ENCODE measurements around the gene PPP2R2D.
"Not testable (repeated sequence)": the region's sequence is repeated elsewhere in the genome, so short reads cannot be mapped to it uniquely, and the experiment has no call there.

The PPP2R2D gene

DNA sequence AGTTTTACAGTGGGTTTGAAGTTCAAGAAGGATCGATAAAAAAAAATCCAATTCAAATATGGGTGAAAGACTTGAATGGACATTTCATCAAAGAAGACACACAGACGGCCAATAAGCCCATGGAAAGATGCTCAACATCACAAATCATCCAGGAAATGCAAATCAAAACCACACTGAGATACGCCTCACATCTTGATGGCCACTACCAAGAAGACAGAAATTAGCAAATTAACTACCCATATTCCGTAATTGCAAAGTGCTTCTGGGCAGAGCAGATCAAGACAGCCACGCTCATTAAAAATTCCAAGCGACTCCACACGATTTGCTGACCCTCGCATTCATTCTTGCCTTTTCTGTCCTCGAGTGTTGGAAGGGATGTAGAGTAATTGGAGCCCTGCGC is 34.1 kb upstream of the PPP2R2D start:
- in situ Hi-C loops (cut with HindIII; ENCODE audit: low sequenced_read_pairs): no loop called here

DNA sequence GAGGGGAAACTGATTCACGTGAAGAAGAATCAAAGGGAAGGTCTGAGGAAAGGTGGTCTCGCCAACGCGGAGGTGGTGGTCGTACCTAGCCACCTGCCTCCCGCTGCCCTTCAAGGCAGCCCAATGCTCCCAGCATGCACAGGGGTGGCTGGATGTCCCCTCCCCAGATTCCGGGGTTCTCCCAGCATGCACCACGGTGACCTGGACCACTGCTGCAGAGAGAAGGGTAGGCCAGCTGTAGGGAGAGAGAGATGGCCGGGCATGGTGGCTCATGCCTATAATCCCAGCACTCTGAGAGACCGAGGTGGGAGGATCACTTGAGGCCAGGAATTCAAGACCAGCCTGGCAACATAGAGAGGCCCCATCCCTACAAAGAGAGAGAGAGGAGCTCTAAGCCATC is 32.4 kb upstream of the PPP2R2D start:
- in situ Hi-C loops (cut with HindIII; ENCODE audit: low sequenced_read_pairs): no loop called here

DNA sequence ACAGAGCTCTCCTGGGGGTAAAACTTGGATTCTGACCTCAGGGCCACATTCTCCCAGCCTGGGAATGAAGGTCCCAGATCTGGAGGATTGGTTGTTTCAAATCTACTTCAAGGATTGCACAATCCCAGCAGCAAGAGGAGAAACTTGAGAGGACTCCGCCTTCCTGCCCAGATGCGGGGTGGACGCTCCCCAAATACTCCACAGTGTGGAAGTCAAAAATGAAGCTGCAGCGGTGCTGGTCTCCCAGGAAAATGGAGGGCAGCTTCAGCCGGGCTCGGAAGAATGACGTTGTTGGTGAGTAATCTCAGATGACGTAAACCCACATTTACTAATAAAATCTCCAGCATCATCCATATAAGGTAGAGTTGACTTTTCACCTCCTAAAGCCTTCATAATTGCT is 31.5 kb upstream of the PPP2R2D start:
- in situ Hi-C loops (cut with HindIII; ENCODE audit: low sequenced_read_pairs): no loop called here

DNA sequence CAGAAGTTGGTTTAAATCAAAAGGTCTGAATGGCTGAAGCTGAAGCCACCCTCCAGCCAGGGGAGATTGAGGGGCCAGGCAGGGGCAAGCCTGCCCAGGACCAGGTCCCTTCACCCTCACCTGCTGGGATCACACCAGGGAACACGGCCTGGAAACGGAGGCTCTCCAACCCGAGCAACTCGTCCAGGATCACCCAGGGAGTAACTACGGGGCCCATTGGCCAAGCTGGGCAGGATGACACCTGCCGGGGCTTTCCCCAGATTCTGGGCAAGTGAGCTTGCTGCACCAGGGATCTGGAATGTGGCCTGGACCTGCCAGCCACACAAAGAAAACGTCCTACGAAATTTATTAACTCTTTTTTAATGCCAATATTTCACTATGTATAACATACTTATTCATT is 30.4 kb upstream of the PPP2R2D start:
- in situ Hi-C loops (cut with HindIII; ENCODE audit: low sequenced_read_pairs): no loop called here

DNA sequence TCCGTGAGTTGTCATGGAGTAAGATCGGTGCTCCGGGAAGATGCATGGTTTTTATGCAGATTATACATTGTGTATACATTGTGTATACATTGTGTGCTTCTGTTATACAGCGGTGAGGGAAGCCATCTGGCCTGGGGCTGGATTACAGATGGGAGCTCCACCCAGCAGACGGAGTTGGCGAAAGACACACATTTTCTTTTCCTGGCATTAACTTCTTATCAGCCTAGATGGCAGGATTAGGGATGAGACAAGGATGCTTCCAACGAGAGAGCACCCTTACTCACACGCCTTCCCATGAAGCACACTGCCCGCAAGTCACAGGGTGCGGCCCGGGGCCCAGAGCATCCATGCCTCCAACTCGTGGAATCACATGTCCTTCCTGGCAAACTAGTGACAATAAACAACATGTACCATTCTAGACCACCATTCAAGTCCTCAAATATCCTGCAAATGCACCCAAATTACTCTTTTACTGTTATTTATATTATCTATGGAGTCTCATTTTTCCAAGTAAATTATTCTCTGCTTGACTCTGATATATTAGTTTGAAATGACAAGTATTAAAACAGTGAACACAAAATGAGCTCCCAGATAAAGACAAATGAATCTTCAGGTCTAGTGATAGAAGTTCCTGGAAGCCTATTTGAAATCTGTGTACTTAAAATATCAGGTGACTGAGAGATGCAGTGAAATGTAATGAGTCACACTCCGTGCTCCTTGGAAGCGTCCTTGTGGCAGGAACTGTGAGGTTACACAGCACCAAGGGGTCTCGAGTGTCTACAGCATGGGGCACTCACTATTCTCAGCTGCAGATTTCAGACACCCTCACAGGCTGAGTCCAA is 29.8 kb upstream of the PPP2R2D start:
- in situ Hi-C loops (cut with HindIII; ENCODE audit: low sequenced_read_pairs): no loop called here

DNA sequence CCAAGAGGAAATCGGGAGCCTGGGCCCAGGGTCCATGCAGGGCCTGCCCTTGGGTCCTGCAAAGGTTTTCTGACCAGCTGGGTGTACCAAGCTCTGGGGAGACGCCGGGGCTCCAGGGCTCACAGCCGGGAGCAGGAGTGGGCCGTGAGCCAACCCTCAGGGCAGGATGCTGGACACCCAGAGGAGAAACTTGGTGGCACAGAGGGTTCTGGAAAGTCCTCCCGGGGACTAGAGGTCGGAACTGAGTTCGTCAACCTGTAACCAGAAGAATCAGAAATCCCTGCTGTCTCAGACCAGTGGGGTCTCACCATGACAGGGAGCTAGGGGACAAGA is 29.2 kb upstream of the PPP2R2D start:
- in situ Hi-C loops (cut with HindIII; ENCODE audit: low sequenced_read_pairs): no loop called here

DNA sequence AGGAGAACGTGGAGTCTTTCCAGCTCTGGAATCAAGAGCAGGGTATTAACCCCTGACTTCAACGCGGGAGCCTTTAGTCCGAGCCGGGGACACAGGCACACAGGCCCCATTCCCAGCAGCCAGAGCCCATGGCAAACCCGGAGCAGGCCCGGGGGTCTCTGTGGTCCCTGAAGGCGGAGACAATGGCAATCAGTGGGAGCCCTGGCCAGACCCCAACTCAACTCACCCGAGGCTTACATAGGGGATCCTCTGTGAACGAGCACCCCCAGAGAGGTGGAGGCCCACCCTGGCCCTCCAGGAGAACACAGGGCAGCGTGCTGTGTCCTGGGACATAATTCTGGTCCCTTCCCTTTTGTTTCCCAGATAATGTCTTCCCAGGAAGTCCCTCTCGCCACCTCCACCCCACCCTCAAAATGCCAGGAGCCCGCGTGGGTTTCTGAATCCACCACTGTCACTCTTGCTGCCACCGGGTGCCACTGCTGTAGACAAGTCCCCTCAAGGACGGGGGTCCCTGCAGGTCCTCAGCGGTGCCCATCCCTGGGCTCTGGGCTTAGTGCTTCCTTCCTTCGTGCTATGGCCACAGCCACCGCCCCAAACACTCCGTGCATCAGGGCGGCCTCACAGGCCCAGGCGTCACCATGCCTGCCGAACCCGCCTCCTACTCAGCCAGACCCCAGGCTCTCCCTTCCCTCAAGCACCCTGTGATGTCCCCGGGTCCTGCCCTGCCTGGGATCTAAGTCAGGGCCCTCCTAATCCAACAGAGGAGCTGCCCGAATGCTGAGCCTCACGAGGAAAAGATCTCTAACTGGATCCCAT is 28.6 kb upstream of the PPP2R2D start:
- in situ Hi-C loops (cut with HindIII; ENCODE audit: low sequenced_read_pairs): no loop called here

DNA sequence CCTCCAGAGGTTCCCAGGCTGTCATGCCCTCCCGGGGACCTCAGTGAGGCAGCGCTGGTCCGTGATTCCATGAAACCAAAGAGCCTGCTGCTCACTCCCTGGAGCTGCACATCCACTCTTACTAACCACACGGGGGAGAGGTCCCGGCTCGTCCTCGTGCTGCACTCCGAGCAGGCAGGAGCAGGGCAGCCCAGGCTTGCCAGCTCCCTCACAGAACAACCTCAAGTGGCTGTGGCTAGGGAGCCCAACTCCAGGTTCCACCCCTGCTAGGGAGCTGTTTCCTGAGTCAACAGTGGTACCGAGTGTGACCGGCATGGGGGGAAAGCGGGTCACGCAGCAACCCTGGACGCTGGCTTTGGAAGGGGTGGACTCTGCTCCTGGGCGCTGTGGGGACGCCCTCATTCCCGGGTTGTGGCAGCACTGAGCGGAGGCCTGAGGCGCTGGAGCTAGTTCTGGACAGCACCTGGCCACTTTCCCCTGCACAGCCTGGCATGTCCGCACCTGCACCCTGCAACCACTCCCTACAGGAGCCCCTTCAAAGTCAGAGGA is 27.9 kb upstream of the PPP2R2D start:
- in situ Hi-C loops (cut with HindIII; ENCODE audit: low sequenced_read_pairs): no loop called here

DNA sequence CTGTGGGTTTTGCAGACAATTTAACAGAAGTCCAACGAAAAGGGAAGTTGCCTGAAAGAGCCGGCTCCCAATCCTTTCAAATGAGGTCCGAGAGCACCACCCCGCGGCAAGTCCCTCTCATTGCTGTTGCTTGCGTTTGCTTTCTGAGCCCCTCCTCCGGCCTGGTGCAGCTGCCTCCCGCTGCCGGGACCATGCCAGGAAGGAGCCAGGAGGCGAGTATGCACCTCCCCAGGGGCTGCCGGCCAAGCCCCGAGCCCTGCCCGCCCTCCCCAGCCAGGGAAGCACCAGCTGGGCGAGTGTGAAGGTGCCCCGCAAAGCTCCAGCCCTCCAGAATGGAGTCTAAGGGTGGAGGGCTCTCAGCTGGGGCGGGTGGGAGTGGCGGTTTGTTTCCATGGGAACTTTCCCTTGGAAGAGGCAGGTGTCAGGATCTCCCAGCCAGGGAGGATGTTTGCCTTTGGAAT is 25.8 kb upstream of the PPP2R2D start:
- in situ Hi-C loops (cut with HindIII; ENCODE audit: low sequenced_read_pairs): no loop called here

DNA sequence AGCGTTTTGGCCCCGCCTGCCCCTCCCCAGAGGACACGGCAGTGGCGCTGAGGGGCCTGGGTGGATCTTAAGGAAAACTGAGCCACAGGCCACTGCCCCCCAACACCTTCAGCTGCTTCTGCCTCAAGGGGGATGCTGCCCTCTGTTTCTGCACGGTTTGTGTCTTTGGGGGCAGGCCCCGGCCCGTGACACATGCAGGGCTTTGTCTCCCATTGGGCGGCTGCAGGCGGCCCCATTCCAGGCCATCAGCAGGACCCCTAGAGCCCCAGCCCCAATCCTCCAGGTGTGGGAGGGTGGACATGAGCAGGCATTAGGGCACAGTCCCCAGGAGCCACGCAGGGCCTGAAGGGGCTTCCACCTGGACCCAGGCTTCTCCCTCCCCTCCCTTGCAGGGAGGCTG is 25.3 kb upstream of the PPP2R2D start:
- in situ Hi-C loops (cut with HindIII; ENCODE audit: low sequenced_read_pairs): no loop called here

DNA sequence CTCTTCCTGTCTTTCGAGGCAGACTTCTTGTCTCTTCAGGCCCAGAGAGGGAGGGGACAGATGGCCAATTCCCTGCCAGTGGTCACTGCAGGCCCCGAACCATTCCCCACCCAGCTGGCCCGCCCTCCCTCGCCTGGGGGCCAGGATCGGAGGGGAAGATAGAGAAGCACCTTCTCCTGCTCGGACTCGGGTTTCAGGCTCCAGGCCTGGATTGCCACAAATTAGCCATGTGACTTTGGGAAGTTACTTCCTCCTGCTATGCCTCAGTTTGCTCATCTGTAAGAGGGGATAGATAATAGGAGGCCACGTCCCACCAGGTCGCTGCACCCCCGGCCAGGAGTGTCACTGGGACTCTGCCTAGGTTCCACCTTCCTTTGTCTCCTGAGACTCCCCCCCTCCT is 24.8 kb upstream of the PPP2R2D start:
- in situ Hi-C loops (cut with HindIII; ENCODE audit: low sequenced_read_pairs): no loop called here

DNA sequence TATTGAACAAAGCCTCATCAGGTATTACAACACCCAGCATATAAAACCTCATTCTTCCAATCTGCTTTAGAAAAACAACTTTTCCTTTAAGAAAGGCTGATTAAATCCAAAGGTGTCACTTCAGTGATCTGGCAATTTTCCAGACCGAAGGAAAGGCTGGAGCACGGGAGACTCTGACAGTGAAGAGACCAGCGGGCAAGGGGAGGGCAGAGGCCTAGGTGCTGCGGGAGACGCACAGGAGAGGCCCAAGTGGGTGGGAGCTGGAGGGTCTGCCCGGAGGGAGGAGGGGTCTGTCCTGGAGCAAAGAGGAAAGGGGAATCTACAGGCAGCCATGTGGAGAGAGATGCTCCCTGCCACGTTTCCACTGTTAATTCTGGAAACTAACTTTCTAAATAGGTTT is 24.3 kb upstream of the PPP2R2D start:
- in situ Hi-C loops (cut with HindIII; ENCODE audit: low sequenced_read_pairs): no loop called here

DNA sequence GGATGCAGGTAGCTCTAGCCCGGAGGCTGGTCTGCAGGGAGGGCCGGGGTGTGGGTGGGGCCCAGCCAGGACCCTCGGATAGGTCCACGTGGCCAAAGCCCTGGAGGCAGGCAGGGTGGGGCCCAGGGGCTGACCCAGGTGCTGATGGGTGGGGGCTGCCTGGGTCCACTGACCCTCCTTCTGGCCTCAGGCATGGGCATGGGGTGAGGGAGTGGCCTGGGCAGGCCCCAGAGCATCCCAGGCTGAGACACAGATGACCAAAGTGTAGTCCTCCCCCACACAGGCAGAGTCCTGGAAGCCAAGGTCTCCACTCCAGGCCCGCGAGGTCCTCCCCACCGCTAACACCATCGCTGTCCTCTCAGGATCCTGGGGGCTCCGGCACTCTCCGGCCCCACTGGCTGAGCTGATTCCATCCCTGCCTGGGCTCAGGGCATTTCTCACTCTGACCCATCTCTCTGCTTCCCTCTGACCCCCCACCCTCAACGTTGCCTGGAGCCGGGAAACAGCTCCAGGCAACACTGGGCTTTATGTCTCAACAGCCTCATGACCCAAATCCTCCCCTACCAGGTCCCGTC is 20.7 kb upstream of the PPP2R2D start:
- in situ Hi-C loops (cut with HindIII; ENCODE audit: low sequenced_read_pairs): no loop called here

DNA sequence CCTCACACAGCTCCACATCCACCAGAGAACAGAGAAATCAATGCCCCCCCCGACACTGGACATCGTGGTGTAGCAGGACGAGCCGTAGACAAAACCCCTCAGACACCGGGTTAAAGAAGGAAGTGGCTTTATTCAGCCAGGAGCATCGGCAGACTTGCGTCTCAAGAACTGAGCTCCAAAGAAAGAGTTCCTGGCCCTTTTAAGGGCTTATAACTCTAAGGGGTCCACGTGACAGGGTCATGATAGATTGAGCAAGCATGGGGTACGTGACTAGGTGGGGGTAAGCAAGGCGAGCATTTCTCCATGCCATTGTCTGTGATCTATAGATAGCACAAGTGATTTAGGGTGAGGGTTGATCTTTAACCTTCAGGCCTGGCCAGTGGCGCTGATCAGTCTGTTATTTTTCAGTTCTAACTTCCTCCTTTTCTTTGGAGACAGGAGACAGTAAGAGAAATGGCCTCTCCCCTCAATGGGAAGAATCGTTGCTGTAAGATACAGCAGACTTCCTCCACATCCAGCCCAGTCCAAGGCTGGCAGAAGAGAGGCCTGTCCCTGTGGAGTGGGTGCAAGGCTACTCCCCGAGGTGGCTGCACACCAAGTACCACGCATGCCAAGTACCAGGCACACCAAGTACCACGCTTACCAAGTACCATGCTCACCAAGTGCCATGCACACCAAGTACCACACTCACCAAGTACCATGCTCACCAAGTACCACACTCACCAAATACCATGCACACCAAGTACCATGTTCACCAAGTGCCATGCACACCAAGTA is 19.5 kb upstream of the PPP2R2D start:
- in situ Hi-C loops (cut with HindIII; ENCODE audit: low sequenced_read_pairs): no loop called here

DNA sequence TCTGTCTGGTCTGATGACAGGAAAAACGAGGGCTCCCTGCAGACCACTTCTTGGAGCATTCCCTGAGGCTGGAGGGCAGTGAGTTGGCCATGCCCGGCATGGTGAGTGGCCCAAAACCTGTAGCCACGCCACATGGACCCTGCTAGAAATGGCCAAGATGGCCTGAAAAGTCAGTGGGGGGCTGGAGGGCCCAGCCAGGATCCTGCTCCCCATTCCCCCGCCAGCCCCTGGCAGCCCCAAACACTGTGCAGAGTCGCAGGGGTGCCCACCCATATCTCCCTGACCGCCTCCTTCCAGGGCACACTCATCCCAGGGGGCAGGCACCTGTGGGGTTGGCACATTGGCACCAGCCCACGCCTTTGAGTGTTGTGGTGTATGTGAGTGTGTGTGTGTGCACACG is 18.7 kb upstream of the PPP2R2D start:
- in situ Hi-C loops (cut with HindIII; ENCODE audit: low sequenced_read_pairs): no loop called here

DNA sequence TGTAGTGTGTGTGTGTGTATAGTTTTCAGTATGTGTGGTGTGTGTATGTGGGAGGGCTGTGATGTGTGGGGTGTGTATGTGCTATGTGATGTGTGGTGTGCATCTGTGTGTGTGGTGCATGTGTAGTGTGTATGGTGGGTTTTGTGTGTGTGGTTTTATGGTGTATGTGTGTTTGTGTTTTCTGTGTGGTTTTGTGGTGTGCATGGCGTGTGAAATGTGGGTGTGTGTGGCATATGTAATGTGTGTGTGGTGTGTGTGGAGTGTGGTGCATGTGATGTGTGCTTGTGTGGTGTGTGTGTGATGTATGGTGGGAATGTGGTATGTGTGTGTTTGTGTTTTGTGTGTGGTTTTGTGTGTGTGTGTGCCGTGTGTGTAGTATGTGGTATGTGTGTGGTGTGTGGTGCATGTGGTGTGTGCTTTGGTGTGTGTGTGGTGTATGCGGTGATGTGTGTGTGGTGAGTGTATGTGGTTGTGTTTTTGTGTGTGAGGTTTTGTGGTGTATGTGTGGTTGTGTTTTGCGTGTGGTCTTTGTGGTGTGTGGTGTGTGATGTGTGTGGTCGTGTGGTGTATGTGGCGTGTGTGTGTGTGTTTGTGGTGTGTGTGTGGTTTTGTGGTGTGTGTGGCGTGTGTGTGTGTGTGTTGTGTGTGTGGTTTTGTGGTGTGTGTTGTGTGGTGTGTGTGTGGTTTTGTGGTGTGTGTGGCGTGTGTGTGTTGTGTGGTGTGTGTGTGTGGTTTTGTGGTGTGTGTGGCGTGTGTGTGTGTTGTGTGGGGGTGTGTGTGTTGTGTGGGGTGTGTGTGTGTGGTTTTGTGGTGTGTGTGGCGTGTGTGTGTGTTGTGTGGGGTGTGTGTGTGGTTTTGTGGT is 18.0 kb upstream of the PPP2R2D start:
- in situ Hi-C loops (cut with HindIII; ENCODE audit: low sequenced_read_pairs): no loop called here

DNA sequence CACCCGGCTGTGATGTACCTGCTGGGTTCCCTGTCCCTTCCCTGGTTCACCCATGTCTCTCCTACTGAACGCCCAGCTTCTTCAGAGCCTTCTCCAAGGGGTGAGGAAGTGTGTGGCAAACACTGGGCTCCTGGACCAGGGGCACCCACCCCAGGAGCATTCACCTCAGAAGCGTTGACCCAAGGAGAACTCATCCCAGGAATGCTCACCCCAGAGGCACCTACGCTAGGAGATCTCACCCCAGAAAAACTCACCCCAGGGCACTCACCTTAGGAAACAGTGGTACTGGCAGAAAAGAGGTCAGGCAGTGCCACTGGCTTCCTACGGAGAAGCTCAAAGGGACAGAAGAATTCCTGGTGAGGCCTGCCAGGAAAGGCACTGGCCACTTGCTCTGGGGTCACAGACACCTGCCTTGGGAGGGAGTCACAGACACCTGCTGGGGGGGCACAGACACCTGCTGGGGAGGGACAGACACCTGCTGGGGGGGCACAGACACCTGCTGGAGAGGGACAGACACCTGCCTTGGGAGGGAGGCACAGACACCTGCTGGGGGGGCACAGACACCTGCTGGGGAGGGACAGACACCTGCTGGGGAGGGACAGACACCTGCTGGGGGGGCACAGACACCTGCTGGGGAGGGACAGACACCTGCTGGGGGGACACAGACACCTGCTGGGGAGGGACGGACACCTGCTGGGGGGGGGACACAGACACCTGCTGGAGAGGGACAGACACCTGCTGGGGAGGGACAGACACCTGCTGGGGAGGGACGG is 17.0 kb upstream of the PPP2R2D start:
- in situ Hi-C loops (cut with HindIII; ENCODE audit: low sequenced_read_pairs): not testable (repeated sequence)

DNA sequence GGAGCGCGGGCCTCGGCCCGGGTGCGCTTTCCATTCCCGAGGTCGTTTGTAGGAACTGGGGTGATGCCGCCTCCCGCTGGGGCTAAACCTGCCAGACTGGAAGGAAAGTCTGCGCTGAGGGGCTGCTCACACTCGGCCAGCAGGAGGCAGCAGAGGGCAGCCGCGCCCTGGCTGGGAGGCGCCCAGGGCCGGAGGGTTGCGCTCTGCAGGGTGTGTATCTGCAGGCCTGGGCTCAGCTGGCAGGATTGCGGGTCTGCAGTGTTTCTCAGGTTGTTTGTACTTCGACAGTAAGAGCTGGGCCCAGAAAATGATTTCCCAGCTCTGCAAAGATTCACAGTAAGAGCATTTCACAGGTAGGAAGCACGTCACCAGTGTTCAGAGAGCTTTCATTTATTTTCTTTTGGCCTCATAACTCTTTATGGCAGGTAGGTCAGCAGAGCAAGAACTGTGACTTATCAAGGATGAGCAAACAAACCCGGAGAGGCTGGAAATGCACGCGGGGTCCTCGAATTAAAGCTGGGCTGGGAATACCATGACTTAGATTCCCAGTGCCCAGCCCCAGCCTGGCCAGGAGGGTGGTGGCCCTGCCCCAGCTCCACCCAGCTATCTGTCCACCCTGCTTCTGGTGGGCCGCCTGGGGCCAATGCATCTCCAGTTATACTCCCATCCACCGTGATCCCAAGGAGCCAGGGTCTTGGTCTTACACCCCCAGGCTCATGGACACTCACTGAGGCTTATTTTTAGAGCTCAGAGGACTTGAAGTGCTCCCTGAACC is 15.2 kb upstream of the PPP2R2D start:
- in situ Hi-C loops (cut with HindIII; ENCODE audit: low sequenced_read_pairs): no loop called here

Measured in endothelial cell of hepatic sinusoid (primary cell).